Activated T-helper 17 cell treated with anti-CD3 and anti-CD28 coated beads, Interleukin-2, amount 50 U/mL, for 72 hours (primary cell): ENCODE measurements around the gene TRAPPC5. TPM values are rescaled to one million over a fixed set of nuclear protein-coding genes. Genes with fewer than 3 reads are reported as not detected.

ENCODE experiments used
- ATAC-seq: fragments of 150-1000 bp; cut with Tn5 transposase; replicated peaks from 2 replicates; pipeline ENCODE4 v1.10.0; 2021; ENCODE audit warnings: mild to moderate bottlenecking, moderate library complexity
- H3K27ac Mint-ChIP-seq: one replicate; pipeline ENCODE4 v1.8.0; 2022; ENCODE audit warnings: mixed read lengths
- H3K27me3 Mint-ChIP-seq: one replicate; pipeline ENCODE4 v1.8.0; 2022; ENCODE audit warnings: mixed read lengths
- H3K36me3 Mint-ChIP-seq: one replicate; pipeline ENCODE4 v1.8.0; 2022; ENCODE audit warnings: low read depth, mild to moderate bottlenecking, mixed read lengths
- H3K4me1 Mint-ChIP-seq: one replicate; pipeline ENCODE4 v1.8.0; 2022; ENCODE audit warnings: mixed read lengths
- H3K4me3 Mint-ChIP-seq: one replicate; pipeline ENCODE4 v1.8.0; 2022; ENCODE audit warnings: mild to moderate bottlenecking, mixed read lengths
- H3K9me3 Mint-ChIP-seq: one replicate; pipeline ENCODE4 v1.8.0; 2022; ENCODE audit warnings: mixed read lengths
- total RNA-seq, 2 donors: library from RNA; stranded (reverse); gene quantifications; one replicate each; pipeline ENCODE4 v1.2.3, GENCODE V29; 2022

TRAPPC5 gene
- total RNA-seq, 2 donors from 2014 or later: 61.8 to 82.5 TPM

DNA sequence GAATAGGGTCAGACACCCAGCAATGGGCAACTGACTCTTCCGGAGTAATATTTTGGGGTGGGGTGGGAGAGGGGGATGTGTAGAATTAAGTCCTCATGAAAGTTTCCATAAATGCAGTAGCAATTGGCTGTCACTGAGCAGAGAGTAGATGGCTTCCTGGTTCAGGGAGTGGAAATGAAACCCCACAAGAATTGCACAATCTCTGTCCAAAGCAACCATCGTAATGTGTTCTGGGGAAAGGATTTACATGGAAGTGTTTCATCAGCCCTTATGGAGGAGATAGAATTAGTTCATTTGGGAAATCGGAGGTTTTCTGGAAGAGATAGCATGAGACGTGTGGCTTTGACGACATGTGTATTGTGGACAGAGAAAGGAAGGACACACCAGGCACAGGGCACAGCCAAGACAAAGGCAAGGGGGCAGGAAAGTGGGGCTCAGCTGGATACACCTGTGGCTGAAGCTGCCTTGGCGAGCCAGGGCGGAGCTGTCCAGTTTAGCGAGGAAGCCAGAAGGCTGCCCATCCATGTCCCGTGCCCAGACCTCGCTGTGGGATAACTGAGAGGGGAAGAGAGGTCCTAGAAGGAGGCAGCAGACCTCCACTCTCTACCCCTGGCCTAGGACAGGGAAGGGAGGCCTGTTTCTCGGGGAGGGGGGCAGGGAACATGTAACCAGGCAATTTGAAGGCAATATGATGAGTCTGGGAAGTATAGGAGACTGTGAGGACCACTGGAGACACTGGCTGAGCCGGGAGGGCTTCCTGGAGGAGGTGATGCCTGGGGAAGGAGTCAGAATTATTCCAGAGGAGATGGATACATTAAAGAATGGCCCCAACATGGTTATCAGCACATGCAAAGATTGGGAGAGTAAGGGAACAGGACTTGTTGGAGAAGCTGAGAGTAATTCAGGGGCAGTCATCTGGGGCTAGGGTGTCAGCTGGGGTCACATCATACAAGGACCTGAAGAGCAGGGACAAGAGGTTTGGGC lies 53.9 kb downstream of the TRAPPC5 start:
- ATAC-seq: no peak
- H3K4me1 Mint-ChIP-seq: peaks cover 4% of the 10 kb centered on the region
- no peak overlapping the region for H3K27ac Mint-ChIP-seq
- no peak overlapping the region for H3K4me3 Mint-ChIP-seq
- H3K36me3 Mint-ChIP-seq: no peaks in the 10 kb centered on the region
- no peaks in the 10 kb centered on the region for H3K9me3 Mint-ChIP-seq
- H3K27me3 Mint-ChIP-seq: peaks cover 19% of the 10 kb centered on the region

DNA sequence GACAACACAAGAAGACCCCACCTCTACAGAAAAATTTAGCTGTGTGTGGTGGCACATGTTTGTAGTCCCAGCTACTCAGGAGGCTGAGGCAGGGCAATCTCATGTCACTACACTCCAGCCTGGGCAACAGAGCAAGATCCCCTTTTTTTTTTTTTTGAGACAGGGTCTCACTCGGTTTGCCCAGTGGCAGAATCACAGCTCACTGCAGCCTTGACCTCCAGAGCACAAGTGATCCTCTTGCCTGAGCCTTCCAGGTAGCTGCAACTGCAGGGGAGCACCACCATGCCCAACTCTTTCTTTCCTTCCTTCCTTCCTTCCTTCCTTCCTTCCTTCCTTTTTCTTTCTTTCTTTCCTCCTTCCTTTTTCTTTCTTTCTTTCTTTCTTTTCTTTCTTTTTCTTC lies 55.5 kb downstream of the TRAPPC5 start:
- Mint-ChIP-seq H3K27me3 (peaks cover 26% of the 10 kb centered on the region), H3K36me3 (no peaks in the 10 kb centered on the region), H3K4me3 (no peak overlapping the region), H3K4me1 (peaks cover 4% of the 10 kb centered on the region), H3K27ac (no peak overlapping the region), H3K9me3 (no peaks in the 10 kb centered on the region)
- ATAC-seq: no peak

DNA sequence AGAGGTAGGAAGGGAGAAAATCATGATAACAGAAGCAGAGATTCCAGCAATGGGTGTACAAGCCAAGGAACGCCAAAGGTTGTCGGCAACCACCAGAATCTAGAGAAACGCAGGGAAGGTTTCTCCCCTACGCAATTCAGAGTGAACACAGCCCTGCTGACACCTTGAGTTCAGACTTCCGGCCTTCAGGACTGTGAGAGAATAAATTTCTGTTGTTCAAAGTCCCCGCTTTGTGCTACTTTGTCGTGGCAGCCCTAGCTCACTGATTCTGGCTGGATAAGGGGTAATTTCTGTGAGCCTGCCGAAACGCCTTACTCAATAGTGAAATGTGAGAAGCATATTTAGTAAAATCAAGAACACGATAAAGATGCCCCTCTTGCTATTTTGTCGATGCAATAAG lies 56.6 kb downstream of the TRAPPC5 start:
- Mint-ChIP-seq H3K36me3 (no peaks in the 10 kb centered on the region), H3K27me3 (peaks cover 25% of the 10 kb centered on the region), H3K4me1 (peaks cover 4% of the 10 kb centered on the region), H3K4me3 (no peak overlapping the region), H3K27ac (no peak overlapping the region), H3K9me3 (no peaks in the 10 kb centered on the region)
- ATAC-seq: no peak

Other genes starting within 250 kb of the TRAPPC5 start
- gene PEX11G, start 191.8 kb upstream of the TRAPPC5 start, total RNA-seq: under 1 TPM in 1 of 2 donors, not detected in 1; 0.66 TPM
- 1 to 10 TPM; 2.9 to 3.1 TPM for gene ZNF358, start 164.7 kb upstream of the TRAPPC5 start, total RNA-seq
- gene MCOLN1, start 158.2 kb upstream of the TRAPPC5 start, total RNA-seq: 10 to 100 TPM; 10.0 to 15.3 TPM
- gene PNPLA6, start 145.1 kb upstream of the TRAPPC5 start, total RNA-seq: 100 to 1,000 TPM; 146 to 163 TPM
- gene CAMSAP3, start 85.0 kb upstream of the TRAPPC5 start, total RNA-seq: under 1 TPM; 0.11 to 0.37 TPM
- 10 to 100 TPM; 39.0 to 53.8 TPM for gene XAB2, start 51.3 kb upstream of the TRAPPC5 start, total RNA-seq
- gene PET100, start 51.0 kb upstream of the TRAPPC5 start, total RNA-seq: 10 to 100 TPM; 90.1 to 93.7 TPM
- gene PCP2, start 47.1 kb upstream of the TRAPPC5 start, total RNA-seq: 10 to 100 TPM in 1 of 2 donors, 1 to 10 TPM in 1; 3.6 to 19.5 TPM
- 100 to 1,000 TPM; 113 to 154 TPM for gene STXBP2, start 43.7 kb upstream of the TRAPPC5 start, total RNA-seq
- gene RETN, start 11.8 kb upstream of the TRAPPC5 start, total RNA-seq: not detected
- gene MCEMP1, start 3.7 kb upstream of the TRAPPC5 start, total RNA-seq: not detected
- gene FCER2, start 21.3 kb downstream of the TRAPPC5 start, total RNA-seq: 1 to 10 TPM in 1 of 2 donors, under 1 TPM in 1; 0.65 to 2.8 TPM
- gene CLEC4G, start 51.3 kb downstream of the TRAPPC5 start, total RNA-seq: not detected
- not detected for gene CD209, start 66.7 kb downstream of the TRAPPC5 start, total RNA-seq
- not detected for gene CLEC4M, start 82.4 kb downstream of the TRAPPC5 start, total RNA-seq
- 1 to 10 TPM; 3.6 to 4.5 TPM for gene EVI5L, start 149.4 kb downstream of the TRAPPC5 start, total RNA-seq
- under 1 TPM; 0.19 to 0.21 TPM for gene PRR36, start 193.6 kb downstream of the TRAPPC5 start, total RNA-seq
- not detected for gene LRRC8E, start 207.7 kb downstream of the TRAPPC5 start, total RNA-seq
- 10 to 100 TPM; 39.0 to 46.3 TPM for gene MAP2K7, start 223.0 kb downstream of the TRAPPC5 start, total RNA-seq
- gene TGFBR3L, start 234.0 kb downstream of the TRAPPC5 start, total RNA-seq: 1 to 10 TPM; 3.7 to 7.6 TPM
- gene SNAPC2, start 239.5 kb downstream of the TRAPPC5 start, total RNA-seq: 10 to 100 TPM; 16.4 to 20.9 TPM
- gene CTXN1, start 245.3 kb downstream of the TRAPPC5 start, total RNA-seq: under 1 TPM in 1 of 2 donors, not detected in 1; 0.19 TPM